Cardiac fibroblast (primary cell): Measurements from ENCODE around the gene SNRNP48.
A peak's percentile ranks its signal among the peaks of the same experiment; 100 is the strongest.

Experiments used
- DNase-seq, 2 donors: peaks; one replicate each; pipeline versions ENCODE4 v3.0.0 to v3.0.0-alpha.2; 2010; ENCODE audit warnings: low read depth in 2 of 2
- H3K4me3 ChIP-seq, 2 donors: replicated peaks in 1 of 2; 1 replicate in 1 of 2; 2 replicates in 1 of 2; pipeline ENCODE4 v1.5.1; 2011; ENCODE audit warnings: low read depth in 2 of 2, low read length in 2 of 2, mild to moderate bottlenecking in 2 of 2, moderate library complexity in 1 of 2
- TF ChIP-seq, protein P1 (sequence below): IDR thresholded peaks from one replicate; pipeline ENCODE4 v1.5.1; 2011; ENCODE audit warnings: low read depth, mild to moderate bottlenecking, low read length, inconsistent platforms

SNRNP48 gene

GRCh38 chr6:7543789-7544424 is 46.1 kb upstream of the SNRNP48 start:
- DNase-seq, result no peak

GRCh38 chr6:7544597-7544996 is 45.4 kb upstream of the SNRNP48 start:
- DNase-seq, result no peak
- TF ChIP-seq, protein P1, sequence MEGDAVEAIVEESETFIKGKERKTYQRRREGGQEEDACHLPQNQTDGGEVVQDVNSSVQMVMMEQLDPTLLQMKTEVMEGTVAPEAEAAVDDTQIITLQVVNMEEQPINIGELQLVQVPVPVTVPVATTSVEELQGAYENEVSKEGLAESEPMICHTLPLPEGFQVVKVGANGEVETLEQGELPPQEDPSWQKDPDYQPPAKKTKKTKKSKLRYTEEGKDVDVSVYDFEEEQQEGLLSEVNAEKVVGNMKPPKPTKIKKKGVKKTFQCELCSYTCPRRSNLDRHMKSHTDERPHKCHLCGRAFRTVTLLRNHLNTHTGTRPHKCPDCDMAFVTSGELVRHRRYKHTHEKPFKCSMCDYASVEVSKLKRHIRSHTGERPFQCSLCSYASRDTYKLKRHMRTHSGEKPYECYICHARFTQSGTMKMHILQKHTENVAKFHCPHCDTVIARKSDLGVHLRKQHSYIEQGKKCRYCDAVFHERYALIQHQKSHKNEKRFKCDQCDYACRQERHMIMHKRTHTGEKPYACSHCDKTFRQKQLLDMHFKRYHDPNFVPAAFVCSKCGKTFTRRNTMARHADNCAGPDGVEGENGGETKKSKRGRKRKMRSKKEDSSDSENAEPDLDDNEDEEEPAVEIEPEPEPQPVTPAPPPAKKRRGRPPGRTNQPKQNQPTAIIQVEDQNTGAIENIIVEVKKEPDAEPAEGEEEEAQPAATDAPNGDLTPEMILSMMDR, result no peak
- H3K4me3 ChIP-seq, result no peak overlapping the region

More at GRCh38 chr6:7543789-7544424, 46.1 kb upstream of the SNRNP48 start:
- H3K4me3 ChIP-seq, result peak overlapping the region in 1 of 2 donors; percentile 1
- TF ChIP-seq, protein P1, result no peak

DNA sequence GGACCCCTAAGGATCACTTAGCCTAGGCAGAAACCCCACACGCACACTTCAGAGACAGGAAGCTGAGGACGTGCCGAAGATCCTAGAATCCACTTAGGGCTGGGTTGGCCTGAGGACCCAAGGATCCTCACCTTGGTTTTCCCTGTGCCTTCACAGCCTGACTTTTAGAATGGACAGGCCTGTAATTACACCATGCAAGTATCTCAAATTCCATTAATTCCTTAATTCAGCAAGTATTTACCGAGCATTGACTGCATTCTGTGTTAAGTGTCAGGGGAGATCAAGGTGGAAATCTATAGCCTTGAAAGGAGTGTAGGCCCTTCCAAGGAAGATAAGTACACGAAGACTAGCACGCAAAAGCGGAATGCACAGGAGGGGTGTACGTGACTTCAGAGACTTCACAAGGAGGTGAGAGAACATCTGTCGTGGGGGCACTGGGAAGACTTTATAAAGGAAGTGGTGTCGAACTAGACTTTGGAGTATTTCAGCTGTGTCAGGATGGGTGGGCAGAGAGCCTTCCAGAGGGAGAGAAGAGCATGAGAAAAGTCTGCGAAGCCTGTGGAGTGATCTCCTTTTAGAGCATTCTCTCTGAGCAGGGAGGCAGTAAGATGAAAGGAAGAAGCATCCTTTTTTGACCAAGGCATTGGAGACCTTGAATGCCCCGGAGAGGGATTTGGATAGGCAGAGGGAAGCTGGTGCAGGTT is 44.5 kb upstream of the SNRNP48 start:
- TF ChIP-seq, protein P1, result no peak

DNA sequence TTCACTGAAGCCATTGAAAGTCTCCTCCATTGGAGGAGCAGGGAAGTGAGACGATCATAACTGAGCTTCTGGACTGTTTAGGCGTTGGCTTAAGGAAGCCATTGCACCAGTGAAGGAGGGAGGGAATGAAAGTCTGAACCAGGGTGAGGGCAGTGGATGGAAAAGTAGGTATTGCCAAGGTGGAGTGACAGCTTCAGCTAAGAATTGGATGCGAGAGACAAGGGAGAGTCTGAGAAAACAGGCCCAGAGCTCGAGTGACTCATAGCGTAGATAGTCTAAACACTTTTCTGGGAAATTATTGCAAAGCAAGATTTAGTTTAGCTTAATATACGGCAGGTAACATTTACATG is 44.0 kb upstream of the SNRNP48 start:
- no peak overlapping the region for H3K4me3 ChIP-seq
- TF ChIP-seq, protein P1, result no peak
- no peak for DNase-seq

More for the DNA sequence above, 44.5 kb upstream of the SNRNP48 start:
- no peak overlapping the region for H3K4me3 ChIP-seq
- no peak for DNase-seq

GRCh38 chr6:7546383-7546782 is 43.6 kb upstream of the SNRNP48 start:
- TF ChIP-seq, protein P1, result no peak
- no peak overlapping the region for H3K4me3 ChIP-seq
- no peak for DNase-seq

DNA sequence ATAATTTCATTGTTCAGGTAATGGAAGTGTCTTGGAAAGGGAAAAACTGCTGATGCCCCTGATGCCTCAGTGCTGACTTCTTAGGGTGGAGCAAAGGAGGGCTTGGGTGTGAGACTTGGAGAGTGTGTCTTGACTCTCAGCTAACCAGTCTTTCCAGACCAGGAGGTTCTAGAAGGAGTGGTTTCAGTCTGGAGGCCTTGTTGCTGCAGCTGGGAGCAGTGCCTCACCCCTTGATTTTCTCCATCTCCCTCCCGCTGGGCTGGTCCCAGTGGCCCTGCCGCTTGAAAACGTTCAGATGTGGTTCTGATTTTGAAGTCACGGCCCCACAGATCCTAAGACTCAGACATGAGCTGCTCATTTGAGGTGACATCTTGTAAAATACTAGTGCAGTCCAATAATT is 43.1 kb upstream of the SNRNP48 start:
- no peak for DNase-seq
- TF ChIP-seq, protein P1, result no peak

More for the DNA sequence above, 43.1 kb upstream of the SNRNP48 start:
- H3K4me3 ChIP-seq, result no peak overlapping the region
